Measurements from ENCODE around the gene SFTPB. TPM values are rescaled to one million over a fixed set of nuclear protein-coding genes. Genes with fewer than 3 reads are reported as not detected.

SFTPB gene
- total RNA-seq, 3 donors from 2014 or later: 1.3 to 2.2 TPM; not detected in 1

GRCh38 chr2:85699325-85699724 is 31.3 kb upstream of the SFTPB start:
- ATAC-seq (no peak), DNase-seq (no peak)
- no peak overlapping the region for H3K4me3 ChIP-seq
- no peaks in the 10 kb centered on the region for H3K4me1 ChIP-seq (ENCODE audit: low read depth)
- no peak for TF ChIP-seq CTCF (IDR thresholded peaks at IDR 0.05)
- intact Hi-C loops (cut with DNase I, micrococcal nuclease): no loop called here
- no peaks in the 10 kb centered on the region for H3K9me3 ChIP-seq
- no peaks in the 10 kb centered on the region for H3K36me3 ChIP-seq (ENCODE audit: low read depth)

- no peak for DNase-seq
- Histone ChIP-seq H3K36me3 (ENCODE audit: low read depth) (no peaks in the 10 kb centered on the region), H3K4me3 (no peak overlapping the region), H3K4me1 (ENCODE audit: low read depth) (no peaks in the 10 kb centered on the region), H3K9me3 (no peaks in the 10 kb centered on the region)
- peak; percentile 29 for ATAC-seq
- intact Hi-C loops (cut with DNase I, micrococcal nuclease): no loop called here
- TF ChIP-seq CTCF (IDR thresholded peaks at IDR 0.05): no peak
Observed at GRCh38 chr2:85698880-85699254, 30.9 kb upstream of the SFTPB start.

GRCh38 chr2:85698184-85698879 is 30.3 kb upstream of the SFTPB start:
- intact Hi-C loops (cut with DNase I, micrococcal nuclease): no loop called here
- Histone ChIP-seq H3K4me3 (no peak overlapping the region), H3K36me3 (ENCODE audit: low read depth) (no peaks in the 10 kb centered on the region), H3K4me1 (ENCODE audit: low read depth) (no peaks in the 10 kb centered on the region), H3K9me3 (no peaks in the 10 kb centered on the region)
- ATAC-seq (no peak), DNase-seq (no peak)
- no peak for TF ChIP-seq CTCF (IDR thresholded peaks at IDR 0.05)

GRCh38 chr2:85697716-85698115 is 29.7 kb upstream of the SFTPB start:
- intact Hi-C loops (cut with DNase I, micrococcal nuclease): no loop called here
- DNase-seq: no peak
- no peak for TF ChIP-seq CTCF (IDR thresholded peaks at IDR 0.05)
- ATAC-seq: no peak
- Histone ChIP-seq H3K4me1 (ENCODE audit: low read depth) (no peaks in the 10 kb centered on the region), H3K4me3 (no peak overlapping the region), H3K9me3 (no peaks in the 10 kb centered on the region), H3K36me3 (ENCODE audit: low read depth) (no peaks in the 10 kb centered on the region)

GRCh38 chr2:85697096-85697495 is 29.1 kb upstream of the SFTPB start:
- TF ChIP-seq CTCF (IDR thresholded peaks at IDR 0.05): no peak
- H3K9me3 ChIP-seq: no peaks in the 10 kb centered on the region
- no peak overlapping the region for H3K4me3 ChIP-seq
- no peaks in the 10 kb centered on the region for H3K4me1 ChIP-seq (ENCODE audit: low read depth)
- no peak for DNase-seq
- no peaks in the 10 kb centered on the region for H3K36me3 ChIP-seq (ENCODE audit: low read depth)
- intact Hi-C loops (cut with DNase I, micrococcal nuclease): no loop called here
- ATAC-seq: no peak
